K562 (cell line): ENCODE results near the gene SEC11A. TPM values are rescaled to one million over a fixed set of nuclear protein-coding genes. Genes with fewer than 3 reads are reported as not detected.

ENCODE experiments used
- BCLAF1 ChIP-seq, 2 experiments: fragments of 450-650 bp in 1 of 2; IDR thresholded peaks; 2 replicates each; pipeline ENCODE4 v1.6.1; 2011 to 2017; ENCODE audit warnings: low read depth in 2 of 2, antibody characterized with exemption in 1 of 2, borderline replicate concordance in 1 of 2, low read length in 1 of 2, mild to moderate bottlenecking in 1 of 2, mixed read lengths in 1 of 2; ENCODE audit not compliant: control insufficient read depth in 1 of 2
- CHAMP1 ChIP-seq: fragments of 450-650 bp; IDR thresholded peaks from 2 replicates; pipeline ENCODE4 v1.6.1; 2016; ENCODE audit warnings: mild to moderate bottlenecking
- FOXK2 ChIP-seq, 2 experiments: fragments of 450-650 bp; IDR thresholded peaks in 1 of 2; conservative IDR thresholded peaks in 1 of 2; 2 replicates each; pipeline ENCODE4 v1.6.1; 2016; ENCODE audit warnings: low read depth in 2 of 2, mild to moderate bottlenecking in 1 of 2
- GATAD2A ChIP-seq: fragments of 450-650 bp; IDR thresholded peaks from 2 replicates; pipeline ENCODE4 v1.6.1; 2017
- GTF2A2 ChIP-seq: IDR thresholded peaks from 2 replicates; pipeline ENCODE4 v1.6.1; 2016; ENCODE audit warnings: mild to moderate bottlenecking, missing genetic modification characterization, missing compliant biosample characterization
- MAX ChIP-seq: sonication (generic); formaldehyde crosslinking; IDR thresholded peaks from 2 replicates; pipeline ENCODE4 v1.9.0; 2022; ENCODE audit warnings: mild to moderate bottlenecking, missing genetic modification reagents
- MYC ChIP-seq, 2 experiments: fragments of 250-450 bp in 1 of 2; sonication (Bioruptor Pico) in 1 of 2; IDR thresholded peaks; 2 replicates each; pipeline versions ENCODE4 v1.5.1 to v1.6.1; 2012 to 2021; ENCODE audit warnings: low read depth in 2 of 2, borderline replicate concordance in 1 of 2, improper control_type of control experiment in 1 of 2, low read length in 1 of 2, mild to moderate bottlenecking in 1 of 2, moderate library complexity in 1 of 2
- NCOA2 ChIP-seq, 2 experiments: fragments of 450-650 bp; IDR thresholded peaks; 2 replicates each; pipeline ENCODE4 v1.6.1; 2018; ENCODE audit warnings: mild to moderate bottlenecking in 2 of 2, moderate library complexity in 1 of 2; ENCODE audit not compliant: partially characterized antibody in 2 of 2
- NFE2L1 ChIP-seq: fragments of 450-650 bp; IDR thresholded peaks from 2 replicates; pipeline ENCODE4 v1.6.1; 2016; ENCODE audit warnings: missing genetic modification characterization, low read depth, mild to moderate bottlenecking, missing compliant biosample characterization, moderate library complexity, borderline replicate concordance
- RCOR1 ChIP-seq, 2 experiments: IDR thresholded peaks; 2 replicates each; pipeline ENCODE4 v1.6.1; 2012; ENCODE audit warnings: low read depth in 2 of 2, low read length in 2 of 2, borderline replicate concordance in 1 of 2, improper control_type of control experiment in 1 of 2
- RFX7 ChIP-seq: fragments of 250-450 bp; sonication (Bioruptor Pico); IDR thresholded peaks from 2 replicates; pipeline ENCODE4 v1.5.1; 2021; ENCODE audit warnings: mild to moderate bottlenecking
- TRIM25 ChIP-seq: fragments of 450-650 bp; IDR thresholded peaks from 2 replicates; pipeline ENCODE4 v1.7.0; 2016; ENCODE audit warnings: borderline replicate concordance
- USF1 ChIP-seq: sonication (generic); formaldehyde crosslinking; IDR thresholded peaks from 2 replicates; pipeline ENCODE4 v1.9.0; 2022; ENCODE audit warnings: mild to moderate bottlenecking, missing genetic modification reagents
- ZBTB33 ChIP-seq: sonication (generic); formaldehyde crosslinking; IDR thresholded peaks from 2 replicates; pipeline ENCODE4 v1.8.1; 2023; ENCODE audit warnings: mild to moderate bottlenecking, missing genetic modification reagents
- ZNF282 ChIP-seq: sonication (generic); formaldehyde crosslinking; IDR thresholded peaks from 2 replicates; pipeline ENCODE4 v1.8.1; 2023; ENCODE audit warnings: missing genetic modification reagents
- ZSCAN32 ChIP-seq: fragments of 450-650 bp; formaldehyde crosslinking; IDR thresholded peaks from 2 replicates; pipeline ENCODE4 v1.4.0; 2020; ENCODE audit warnings: mild to moderate bottlenecking, moderate library complexity
- polyA plus RNA-seq, 8 experiments: library from polyadenylated mRNA; depleted of rRNA in 4 of 8; stranded (reverse) in 5 of 8; unstranded in 3 of 8; fragments of >200 nt; fragmentation: Nextera tagmentation in 2 of 8; fragmentation: Illumina TruSeq in 1 of 8; extraction: Ambion mirVana in 2 of 8; extraction: Trizol in 1 of 8; gene quantifications; 2 replicates each; pipeline versions ENCODE4 v1.2.1 to v1.2.3, GENCODE V29; 2011 to 2014; ENCODE audit warnings: inconsistent platforms in 1 of 8, missing spikeins in 1 of 8
- total RNA-seq, 7 experiments: library from RNA; depleted of rRNA in 6 of 7; stranded (reverse); fragments of >200 nt in 6 of 7; fragmentation: Illumina TruSeq in 2 of 7; extraction: Trizol in 2 of 7; gene quantifications; 2 replicates each; pipeline versions ENCODE4 v1.2.1 to v1.2.3, GENCODE V29; 2011 to 2021; ENCODE audit warnings: low replicate concordance in 1 of 7

SEC11A gene
- total and polyA plus RNA-seq, 9 of the 15 experiments (the other 6 are each of a cell fraction or from before 2014, with no cell fraction given), result 175 to 310 (median 229) TPM

GRCh38 chr15:84638103-84638502 lies 77.8 kb downstream of the SEC11A start (continued):
- no peak for TF ChIP-seq ZSCAN32 (CRISPR knock-in tag)
- no peak for TF ChIP-seq RCOR1 (IDR thresholded peaks at IDR 0.05; ENCODE audit: borderline replicate concordance in 1 of 2, low read depth in 2 of 2, low read length in 2 of 2)
- peak in 1 of 2 experiments; percentile 52; a peak in 1 of 4 replicates for TF ChIP-seq FOXK2 (conservative IDR thresholded peaks at IDR 0.05 in 1 of 2, IDR thresholded peaks at IDR 0.05 in 1 of 2; ENCODE audit: low read depth in 2 of 2)
- TF ChIP-seq ZBTB33 (CRISPR knock-in tag), result no peak
- no peak for TF ChIP-seq BCLAF1 (IDR thresholded peaks at IDR 0.05; ENCODE audit: borderline replicate concordance in 1 of 2, control insufficient read depth in 1 of 2, low read depth in 2 of 2, low read length in 1 of 2)
- TF ChIP-seq ZNF282 (CRISPR knock-in tag), result no peak
- no peak for TF ChIP-seq GATAD2A
- TF ChIP-seq NCOA2 (IDR thresholded peaks at IDR 0.05; ENCODE audit: partially characterized antibody in 2 of 2), result no peak
- TF ChIP-seq CHAMP1, result no peak
- no peak for TF ChIP-seq USF1
- 0 out of 2 replicates have a peak, but pooled peaks have one; percentile 16 for TF ChIP-seq MAX (CRISPR knock-in tag)
- TF ChIP-seq MYC (IDR thresholded peaks at IDR 0.05; ENCODE audit: low read depth, low read length), result peak; percentile 48; the same call in 1 of the 2 replicates
- TF ChIP-seq MYC (CRISPR knock-in tag; IDR thresholded peaks at IDR 0.05; ENCODE audit: borderline replicate concordance, low read depth), result no peak
- no peak for TF ChIP-seq NFE2L1 (tag)
- TF ChIP-seq GTF2A2 (tag), result no peak
- no peak for TF ChIP-seq RFX7 (CRISPR knock-in tag)
- no peak for TF ChIP-seq TRIM25
